Progenitor cell of endocrine pancreas (in vitro differentiated cells): ENCODE measurements around the gene WNT3. TPM values are rescaled to one million over a fixed set of nuclear protein-coding genes. Genes with fewer than 3 reads are reported as not detected.
"Not testable (repeated sequence)": the region's sequence is repeated elsewhere in the genome, so short reads cannot be mapped to it uniquely, and the experiment has no call there.

Experiments used
- DNase-seq: peaks from one replicate; pipeline ENCODE4 v3.0.0; 2021; ENCODE audit warnings: low spot score; ENCODE audit not compliant: unreplicated experiment
- H3K27ac Mint-ChIP-seq: 2 replicates; pipeline ENCODE4 v1.8.0; 2021; ENCODE audit warnings: mild to moderate bottlenecking, moderate library complexity, mixed read lengths
- H3K27me3 Mint-ChIP-seq: 2 replicates; pipeline ENCODE4 v1.8.0; 2021; ENCODE audit warnings: mixed read lengths
- H3K36me3 Mint-ChIP-seq: 2 replicates; pipeline ENCODE4 v1.8.0; 2022; ENCODE audit warnings: mixed read lengths; ENCODE audit not compliant: insufficient read depth
- H3K4me1 Mint-ChIP-seq: 2 replicates; pipeline ENCODE4 v1.8.0; 2021; ENCODE audit warnings: low read depth, mixed read lengths
- H3K4me3 Mint-ChIP-seq: 2 replicates; pipeline ENCODE4 v1.8.0; 2021; ENCODE audit warnings: low read depth, mild to moderate bottlenecking, moderate library complexity, mixed read lengths
- H3K9me3 Mint-ChIP-seq: 2 replicates; pipeline ENCODE4 v1.8.0; 2021; ENCODE audit warnings: low read depth, mixed read lengths
- total RNA-seq: library from RNA; stranded (reverse); gene quantifications from 2 replicates; pipeline ENCODE4 v1.2.1, GENCODE V29; 2021
- TF ChIP-seq, protein P1 (sequence below): fragments of 200-600 bp; sonication (generic); IDR thresholded peaks from one replicate; pipeline ENCODE4 v1.5.0; 2021; ENCODE audit warnings: antibody characterized with exemption, mild to moderate bottlenecking; ENCODE audit not compliant: unreplicated experiment

Gene WNT3
- total RNA-seq, 1 donor from 2014 or later: 7.2 TPM

DNA sequence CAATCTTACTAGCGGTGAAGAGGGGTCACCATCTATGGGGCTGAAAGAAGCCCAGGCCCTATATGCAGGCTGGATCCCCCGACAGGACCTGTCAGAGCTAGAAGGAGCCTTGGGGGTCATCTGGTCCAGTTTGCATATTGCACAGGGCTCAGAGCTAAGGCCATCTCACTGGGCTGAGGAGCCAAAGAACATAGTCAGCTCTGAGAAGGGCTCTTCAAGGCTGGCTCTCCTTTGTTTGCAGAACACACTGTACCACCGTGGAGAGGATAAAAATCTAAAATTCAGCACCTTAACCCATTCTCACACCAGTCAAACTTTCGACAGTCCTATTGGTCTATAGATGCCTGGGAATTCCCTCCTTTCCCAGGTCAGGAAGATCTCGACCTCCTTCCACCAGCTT lies 24.2 kb downstream of the WNT3 start:
- Mint-ChIP-seq H3K9me3 (no peaks in the 10 kb centered on the region), H3K36me3 (no peaks in the 10 kb centered on the region), H3K27me3 (peaks cover 41% of the 10 kb centered on the region), H3K4me3 (no peak overlapping the region), H3K4me1 (no peaks in the 10 kb centered on the region), H3K27ac (no peak overlapping the region)
- no peak for DNase-seq
- TF ChIP-seq, protein P1, sequence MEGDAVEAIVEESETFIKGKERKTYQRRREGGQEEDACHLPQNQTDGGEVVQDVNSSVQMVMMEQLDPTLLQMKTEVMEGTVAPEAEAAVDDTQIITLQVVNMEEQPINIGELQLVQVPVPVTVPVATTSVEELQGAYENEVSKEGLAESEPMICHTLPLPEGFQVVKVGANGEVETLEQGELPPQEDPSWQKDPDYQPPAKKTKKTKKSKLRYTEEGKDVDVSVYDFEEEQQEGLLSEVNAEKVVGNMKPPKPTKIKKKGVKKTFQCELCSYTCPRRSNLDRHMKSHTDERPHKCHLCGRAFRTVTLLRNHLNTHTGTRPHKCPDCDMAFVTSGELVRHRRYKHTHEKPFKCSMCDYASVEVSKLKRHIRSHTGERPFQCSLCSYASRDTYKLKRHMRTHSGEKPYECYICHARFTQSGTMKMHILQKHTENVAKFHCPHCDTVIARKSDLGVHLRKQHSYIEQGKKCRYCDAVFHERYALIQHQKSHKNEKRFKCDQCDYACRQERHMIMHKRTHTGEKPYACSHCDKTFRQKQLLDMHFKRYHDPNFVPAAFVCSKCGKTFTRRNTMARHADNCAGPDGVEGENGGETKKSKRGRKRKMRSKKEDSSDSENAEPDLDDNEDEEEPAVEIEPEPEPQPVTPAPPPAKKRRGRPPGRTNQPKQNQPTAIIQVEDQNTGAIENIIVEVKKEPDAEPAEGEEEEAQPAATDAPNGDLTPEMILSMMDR: no peak

DNA sequence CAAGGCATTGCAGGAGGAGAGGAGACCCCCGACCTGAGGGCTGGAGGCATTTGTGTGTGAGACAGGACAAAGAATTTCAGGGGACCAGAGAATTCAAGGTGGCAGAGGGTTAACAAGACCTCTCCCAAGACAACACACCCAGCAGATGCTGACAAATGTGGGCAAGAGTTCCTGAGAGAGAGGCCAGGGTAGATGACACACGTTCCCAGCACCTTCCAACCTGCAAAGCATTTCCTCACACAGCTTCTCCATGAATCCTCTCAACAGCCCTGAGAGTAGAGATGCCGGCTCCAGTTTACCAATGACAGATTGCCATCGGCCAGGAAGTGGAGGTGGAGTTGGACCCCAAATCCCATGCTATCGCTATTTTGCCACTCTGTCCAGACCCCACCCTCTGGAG lies 25.0 kb downstream of the WNT3 start:
- Mint-ChIP-seq H3K4me3 (no peak overlapping the region), H3K27ac (no peak overlapping the region), H3K36me3 (no peaks in the 10 kb centered on the region), H3K9me3 (no peaks in the 10 kb centered on the region), H3K27me3 (peaks cover 44% of the 10 kb centered on the region), H3K4me1 (no peaks in the 10 kb centered on the region)
- TF ChIP-seq, protein P1: no peak
- DNase-seq: no peak

DNA sequence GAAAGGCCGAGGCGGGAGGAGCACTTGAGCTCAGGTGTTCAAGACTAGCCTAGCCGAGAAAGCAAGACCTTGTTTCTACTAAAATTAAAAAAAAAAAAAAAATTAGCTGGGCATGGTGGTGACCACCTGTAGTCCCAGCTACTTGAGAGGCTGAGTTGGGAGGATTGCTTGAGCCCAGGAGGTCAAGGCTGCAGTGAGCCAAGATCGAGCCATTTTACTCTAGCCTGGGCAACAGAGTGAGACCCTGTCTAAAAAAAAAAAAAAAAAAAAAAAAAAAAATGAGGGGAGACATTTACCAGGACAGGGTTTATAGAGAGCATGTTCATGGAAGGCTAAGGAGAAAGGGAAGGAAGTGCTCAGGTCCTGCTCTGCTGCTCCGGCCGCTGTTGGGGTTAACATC lies 25.5 kb downstream of the WNT3 start:
- H3K36me3 Mint-ChIP-seq, H3K27ac Mint-ChIP-seq, DNase-seq, H3K4me3 Mint-ChIP-seq, H3K4me1 Mint-ChIP-seq, H3K9me3 Mint-ChIP-seq: not testable (repeated sequence)
- H3K27me3 Mint-ChIP-seq: peaks cover 49% of the 10 kb centered on the region

DNA sequence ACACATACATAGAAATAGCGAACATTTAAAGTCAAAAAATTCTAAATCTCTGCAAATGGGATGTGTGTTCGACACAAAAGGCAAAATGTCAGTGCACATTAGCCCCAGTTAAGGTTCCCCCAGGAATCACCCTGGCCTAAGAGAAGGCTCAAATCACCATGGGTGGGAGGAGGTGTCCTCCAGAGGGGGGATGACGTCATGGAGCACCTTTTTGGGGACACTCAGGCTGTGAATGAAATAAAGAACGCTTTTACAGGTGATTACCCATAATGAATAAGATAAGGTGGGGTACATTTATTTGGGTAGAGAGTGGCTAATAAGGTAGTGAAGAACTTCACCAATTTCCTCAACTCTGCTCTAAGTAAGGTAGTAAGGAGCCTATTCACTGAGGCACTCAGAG lies 26.4 kb downstream of the WNT3 start:
- Mint-ChIP-seq H3K9me3 (no peaks in the 10 kb centered on the region), H3K4me3 (no peak overlapping the region), H3K4me1 (no peaks in the 10 kb centered on the region), H3K36me3 (no peaks in the 10 kb centered on the region), H3K27ac (no peak overlapping the region), H3K27me3 (peaks cover 43% of the 10 kb centered on the region)
- TF ChIP-seq, protein P1: no peak
- no peak for DNase-seq

DNA sequence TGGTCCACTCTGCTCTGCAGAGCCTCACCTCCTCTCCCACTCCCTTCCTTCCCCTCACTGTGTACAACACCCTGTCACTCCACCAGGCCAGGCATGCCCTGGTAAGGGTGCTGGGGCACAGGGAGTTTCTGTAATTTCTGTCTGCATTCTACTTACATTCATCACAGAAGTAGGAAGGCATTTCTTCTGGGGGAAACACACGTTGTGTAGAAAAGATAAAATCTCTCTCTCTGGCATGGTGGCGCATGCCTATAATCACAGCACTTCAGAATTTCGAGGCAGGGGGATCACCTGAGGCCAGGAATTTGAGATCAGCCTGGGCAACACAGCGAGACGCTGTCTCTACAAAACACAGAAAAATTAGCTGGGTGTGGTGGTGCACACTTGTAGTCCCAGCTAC lies 27.0 kb downstream of the WNT3 start:
- H3K9me3 Mint-ChIP-seq: no peaks in the 10 kb centered on the region
- H3K36me3 Mint-ChIP-seq: no peaks in the 10 kb centered on the region
- TF ChIP-seq, protein P1: no peak
- DNase-seq: no peak
- no peak overlapping the region for H3K27ac Mint-ChIP-seq
- no peaks in the 10 kb centered on the region for H3K4me1 Mint-ChIP-seq
- H3K4me3 Mint-ChIP-seq: no peak overlapping the region
- peaks cover 39% of the 10 kb centered on the region for H3K27me3 Mint-ChIP-seq

DNA sequence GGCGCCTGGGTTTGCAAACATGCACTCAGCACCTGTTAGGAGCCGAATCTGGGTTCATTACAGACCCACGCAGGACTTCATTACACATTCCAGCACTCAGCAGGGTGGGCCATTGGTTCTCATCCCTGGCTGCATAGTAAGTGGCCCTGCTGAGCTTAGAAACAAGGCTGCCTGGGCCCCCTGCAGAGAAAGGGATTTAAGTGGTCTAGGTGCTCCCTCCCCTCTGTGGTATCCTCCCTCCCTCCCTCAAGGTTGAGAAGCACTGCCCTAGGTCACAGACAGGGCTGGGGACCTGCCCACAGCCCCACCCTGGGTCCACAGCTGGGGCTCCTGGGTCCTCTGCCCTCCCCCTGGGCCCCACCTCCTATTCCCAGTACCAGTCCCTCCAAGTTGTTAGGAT lies 28.3 kb downstream of the WNT3 start:
- Mint-ChIP-seq H3K36me3 (no peaks in the 10 kb centered on the region), H3K4me1 (peaks cover 7% of the 10 kb centered on the region), H3K27ac (no peak overlapping the region), H3K4me3 (no peak overlapping the region), H3K9me3 (no peaks in the 10 kb centered on the region), H3K27me3 (peaks cover 32% of the 10 kb centered on the region)
- DNase-seq: no peak
- TF ChIP-seq, protein P1: no peak
